H1 (cell line): ENCODE measurements around the gene ARL2BP. TPM values are rescaled to one million over a fixed set of nuclear protein-coding genes. Genes with fewer than 3 reads are reported as not detected.

Experiments
- ATF3 ChIP-seq: IDR thresholded peaks from 2 replicates; pipeline ENCODE4 v1.6.1; 2011; ENCODE audit warnings: low read depth, mild to moderate bottlenecking, low read length; ENCODE audit not compliant: insufficient read depth
- BCL11A ChIP-seq, 2 experiments: IDR thresholded peaks; one replicate each; pipeline ENCODE4 v1.6.1; 2011; ENCODE audit warnings: low read depth in 2 of 2, low read length in 2 of 2, mild to moderate bottlenecking in 2 of 2
- NANOG ChIP-seq: IDR thresholded peaks from 2 replicates; pipeline ENCODE4 v1.6.1; 2011; ENCODE audit warnings: low read length, low read depth, mild to moderate bottlenecking, inconsistent platforms; ENCODE audit not compliant: insufficient read depth, poor library complexity, severe bottlenecking
- RFX5 ChIP-seq: IDR thresholded peaks from 2 replicates; pipeline ENCODE4 v1.6.1; 2011; ENCODE audit warnings: low read depth, low read length, improper control_type of control experiment, borderline replicate concordance
- polyA plus RNA-seq, 7 experiments: library from polyadenylated mRNA; depleted of rRNA in 3 of 7; stranded (reverse) in 5 of 7; unstranded in 2 of 7; fragments of >200 nt in 5 of 7; fragments of 200-250 nt in 2 of 7; gene quantifications; 1 replicate in 5 of 7; 2 replicates in 1 of 7; 4 replicates in 1 of 7; pipeline versions ENCODE4 v1.2.1 to v1.2.3, GENCODE V29; 2011 to 2013; ENCODE audit warnings: missing spikeins in 2 of 7, mixed read lengths in 2 of 7
- total RNA-seq: library from RNA; stranded (reverse); fragmentation: NEBNext Ultra II Directional; extraction: Animal tissue kit (Norgen Biotek cat#: 25700); gene quantifications from 2 replicates; pipeline ENCODE4 v1.2.1, GENCODE V29; 2021

Gene ARL2BP
- total and polyA plus RNA-seq, 2 of the 8 experiments (the other 6 are each of a cell fraction or from before 2014, with no cell fraction given), result 13.6 to 18.3 TPM

GRCh38 chr16:57255686-57256415, 10.8 kb downstream of the ARL2BP start (continued):
- no peak for TF ChIP-seq ATF3
- no peak for TF ChIP-seq BCL11A (IDR thresholded peaks at IDR 0.05; ENCODE audit: low read depth in 2 of 2, low read length in 2 of 2)
- no peak for TF ChIP-seq NANOG
- no peak for TF ChIP-seq RFX5
- TF ChIP-seq, all 59 proteins: peak for 0
